HEK293T (cell line): ENCODE measurements around the gene LMTK2.

ENCODE experiments used
- CTCF ChIA-PET: fragments of 350-600 bp; formaldehyde crosslinking; extraction: SDS; loops from one replicate; lab custom pipeline; 2021; ENCODE audit warnings: antibody characterized with exemption, inconsistent platforms; lab: Yijun Ruan, JAX
- POLR2A ChIA-PET: fragments of 350-600 bp; formaldehyde crosslinking; extraction: SDS; loops from one replicate; lab custom pipeline; 2020; ENCODE audit warnings: antibody characterized with exemption, inconsistent platforms; lab: Yijun Ruan, JAX
- DNase-seq: peaks from one replicate; pipeline ENCODE4 v3.0.0; 2012; ENCODE audit warnings: mixed read lengths; ENCODE audit errors: extremely low spot score
- BHLHE40 ChIP-seq: fragments of 450-650 bp; IDR thresholded peaks from 2 replicates; pipeline ENCODE4 v1.6.1; 2016; ENCODE audit warnings: mild to moderate bottlenecking, moderate library complexity, borderline replicate concordance
- CTBP1 ChIP-seq: fragments of 450-650 bp; IDR thresholded peaks from 2 replicates; pipeline ENCODE4 v1.6.1; 2016; ENCODE audit warnings: borderline replicate concordance
- ELF4 ChIP-seq: fragments of 450-650 bp; IDR thresholded peaks from 2 replicates; pipeline ENCODE4 v1.6.1; 2017; ENCODE audit warnings: antibody characterized with exemption
- FOXA1 ChIP-seq: fragments of 450-650 bp; IDR thresholded peaks from 2 replicates; pipeline ENCODE4 v1.6.1; 2016; ENCODE audit warnings: mild to moderate bottlenecking
- FOXK2 ChIP-seq: fragments of 450-650 bp; IDR thresholded peaks from 2 replicates; pipeline ENCODE4 v1.6.1; 2016; ENCODE audit warnings: mild to moderate bottlenecking
- FOXM1 ChIP-seq: fragments of 450-650 bp; IDR thresholded peaks from 2 replicates; pipeline ENCODE4 v1.6.1; 2017; ENCODE audit warnings: mild to moderate bottlenecking, borderline replicate concordance
- HDGF ChIP-seq: fragments of 450-650 bp; IDR thresholded peaks from 2 replicates; pipeline ENCODE4 v1.6.1; 2017; ENCODE audit warnings: antibody characterized with exemption, borderline replicate concordance
- L3MBTL2 ChIP-seq: fragments of 450-650 bp; conservative IDR thresholded peaks from 2 replicates; pipeline ENCODE4 v1.6.1; 2016; ENCODE audit warnings: mild to moderate bottlenecking
- LEF1 ChIP-seq: fragments of 450-650 bp; IDR thresholded peaks from 2 replicates; pipeline ENCODE4 v1.6.1; 2017; ENCODE audit warnings: mild to moderate bottlenecking, borderline replicate concordance
- NFRKB ChIP-seq: fragments of 450-650 bp; IDR thresholded peaks from 2 replicates; pipeline ENCODE4 v1.6.1; 2016; ENCODE audit warnings: mild to moderate bottlenecking, moderate library complexity
- SP1 ChIP-seq: fragments of 450-650 bp; IDR thresholded peaks from 2 replicates; pipeline ENCODE4 v1.6.1; 2017
- SUZ12 ChIP-seq: fragments of 450-650 bp; IDR thresholded peaks from 2 replicates; pipeline ENCODE4 v1.6.1; 2016; ENCODE audit warnings: mild to moderate bottlenecking
- TARDBP ChIP-seq: fragments of 450-650 bp; IDR thresholded peaks from 2 replicates; pipeline ENCODE4 v1.6.1; 2016
- ZNF384 ChIP-seq: fragments of 450-650 bp; IDR thresholded peaks from 2 replicates; pipeline ENCODE4 v1.6.1; 2016
- TF ChIP-seq, protein P1 (sequence below): fragments of 450-650 bp; IDR thresholded peaks from 2 replicates; pipeline ENCODE4 v1.6.1; 2016

Gene LMTK2

DNA sequence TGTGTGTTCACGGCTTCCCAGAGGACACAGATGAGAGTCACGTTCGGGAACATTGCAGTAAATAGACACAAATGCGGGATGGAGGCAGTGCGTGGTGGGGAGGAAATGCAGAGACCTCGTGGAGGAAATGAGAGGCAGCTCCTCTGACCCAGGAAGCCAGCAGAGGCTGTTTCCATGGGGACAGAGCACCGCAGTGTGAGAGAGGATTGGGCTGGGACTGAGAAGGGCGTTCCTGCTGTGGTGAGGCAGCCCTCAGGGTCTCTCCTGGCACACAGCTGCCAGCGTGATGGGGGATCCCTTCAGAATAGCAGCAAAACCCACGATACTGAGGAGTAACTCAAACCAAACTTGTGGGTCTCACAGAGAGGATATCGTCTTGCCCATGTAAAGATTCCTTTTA, 82.9 kb downstream of the LMTK2 start:
- POLR2A ChIA-PET: no interaction called here
- CTCF ChIA-PET: no interaction called here
- no peak for DNase-seq
- TF ChIP-seq BHLHE40 (no peak), TARDBP (no peak), FOXK2 (no peak), NFRKB (no peak), SP1 (no peak), ELF4 (no peak), ZNF384 (no peak), LEF1 (no peak)
- TF ChIP-seq, protein P1, sequence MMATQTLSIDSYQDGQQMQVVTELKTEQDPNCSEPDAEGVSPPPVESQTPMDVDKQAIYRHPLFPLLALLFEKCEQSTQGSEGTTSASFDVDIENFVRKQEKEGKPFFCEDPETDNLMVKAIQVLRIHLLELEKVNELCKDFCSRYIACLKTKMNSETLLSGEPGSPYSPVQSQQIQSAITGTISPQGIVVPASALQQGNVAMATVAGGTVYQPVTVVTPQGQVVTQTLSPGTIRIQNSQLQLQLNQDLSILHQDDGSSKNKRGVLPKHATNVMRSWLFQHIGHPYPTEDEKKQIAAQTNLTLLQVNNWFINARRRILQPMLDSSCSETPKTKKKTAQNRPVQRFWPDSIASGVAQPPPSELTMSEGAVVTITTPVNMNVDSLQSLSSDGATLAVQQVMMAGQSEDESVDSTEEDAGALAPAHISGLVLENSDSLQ: no peak

DNA sequence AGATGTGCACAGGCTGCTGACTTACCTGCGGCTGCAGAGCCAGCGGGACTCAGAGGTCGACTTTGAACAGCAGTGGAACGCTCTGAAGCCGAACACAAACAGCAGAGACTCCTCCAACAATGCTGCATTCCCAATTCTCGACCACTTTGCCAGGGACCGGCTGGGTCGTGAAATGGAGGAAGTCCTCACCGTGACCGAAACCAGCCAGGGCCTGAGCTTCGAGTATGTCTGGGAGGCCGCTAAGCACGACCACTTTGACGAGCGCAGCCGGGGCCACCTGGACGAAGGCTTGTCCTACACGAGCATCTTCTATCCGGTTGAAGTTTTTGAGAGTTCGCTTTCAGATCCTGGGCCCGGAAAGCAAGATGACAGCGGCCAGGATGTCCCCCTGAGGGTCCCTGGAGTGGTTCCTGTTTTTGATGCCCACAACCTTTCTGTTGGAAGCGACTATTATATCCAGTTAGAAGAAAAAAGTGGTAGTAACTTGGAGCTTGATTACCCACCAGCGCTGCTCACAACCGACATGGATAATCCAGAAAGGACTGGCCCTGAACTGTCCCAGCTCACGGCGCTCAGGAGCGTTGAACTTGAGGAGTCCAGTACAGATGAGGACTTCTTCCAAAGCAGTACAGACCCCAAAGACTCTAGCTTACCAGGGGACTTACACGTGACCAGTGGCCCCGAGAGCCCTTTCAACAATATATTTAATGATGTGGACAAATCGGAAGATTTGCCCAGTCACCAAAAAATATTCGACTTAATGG, 85.2 kb downstream of the LMTK2 start:
- ChIA-PET POLR2A (no interaction called here), CTCF (interaction anchor here (0.5 kb wide), 1 partner anchor 21 kb away, joined by 4 read pairs; no protein-coding TSS in a partner anchor)
- TF ChIP-seq ELF4 (no peak), ZNF384 (no peak), SUZ12 (no peak), L3MBTL2 (no peak)
- no peak for DNase-seq

DNA sequence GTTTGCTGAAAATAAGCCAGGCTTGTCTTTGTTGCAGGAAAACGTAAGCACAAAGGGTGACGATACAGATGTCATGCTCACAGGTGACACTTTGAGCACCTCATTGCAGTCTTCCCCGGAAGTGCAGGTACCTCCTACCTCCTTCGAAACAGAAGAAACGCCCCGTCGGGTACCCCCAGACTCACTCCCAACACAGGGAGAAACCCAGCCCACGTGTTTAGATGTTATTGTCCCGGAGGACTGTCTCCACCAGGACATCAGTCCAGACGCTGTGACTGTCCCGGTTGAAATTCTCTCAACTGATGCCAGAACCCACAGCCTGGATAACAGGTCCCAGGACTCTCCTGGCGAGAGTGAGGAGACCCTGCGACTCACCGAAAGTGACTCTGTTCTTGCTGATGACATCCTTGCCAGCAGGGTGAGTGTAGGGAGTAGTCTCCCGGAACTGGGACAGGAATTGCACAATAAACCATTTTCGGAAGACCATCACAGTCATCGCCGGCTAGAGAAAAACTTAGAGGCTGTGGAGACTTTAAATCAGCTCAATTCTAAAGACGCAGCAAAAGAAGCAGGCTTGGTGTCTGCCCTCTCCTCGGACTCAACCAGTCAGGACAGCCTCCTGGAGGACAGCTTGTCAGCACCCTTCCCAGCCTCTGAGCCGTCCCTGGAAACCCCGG, 86.3 kb downstream of the LMTK2 start:
- TF ChIP-seq SP1 (no peak), FOXM1 (no peak), BHLHE40 (no peak), HDGF (no peak), L3MBTL2 (no peak), CTBP1 (no peak), SUZ12 (no peak), ZNF384 (no peak)
- POLR2A ChIA-PET: no interaction called here
- no peak for DNase-seq
- CTCF ChIA-PET: no interaction called here

DNA sequence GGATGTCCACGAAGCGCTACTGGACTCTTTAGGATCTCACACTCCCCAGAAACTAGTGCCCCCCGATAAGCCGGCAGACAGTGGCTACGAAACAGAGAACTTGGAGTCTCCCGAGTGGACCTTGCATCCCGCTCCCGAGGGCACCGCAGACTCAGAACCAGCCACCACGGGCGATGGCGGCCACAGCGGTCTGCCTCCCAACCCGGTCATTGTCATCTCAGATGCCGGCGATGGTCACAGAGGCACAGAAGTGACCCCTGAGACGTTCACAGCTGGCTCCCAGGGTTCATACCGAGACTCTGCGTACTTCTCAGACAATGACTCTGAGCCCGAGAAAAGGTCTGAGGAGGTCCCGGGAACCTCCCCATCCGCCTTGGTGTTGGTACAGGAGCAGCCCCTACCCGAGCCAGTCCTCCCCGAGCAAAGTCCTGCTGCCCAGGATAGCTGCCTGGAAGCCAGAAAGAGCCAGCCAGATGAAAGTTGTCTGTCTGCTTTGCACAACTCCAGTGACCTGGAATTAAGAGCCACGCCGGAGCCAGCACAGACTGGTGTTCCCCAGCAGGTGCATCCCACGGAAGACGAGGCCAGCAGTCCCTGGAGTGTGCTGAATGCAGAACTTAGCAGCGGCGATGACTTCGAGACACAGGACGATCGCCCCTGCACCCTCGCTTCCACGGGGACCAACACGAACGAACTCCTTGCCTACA, 87.0 kb downstream of the LMTK2 start:
- ChIA-PET POLR2A (no interaction called here), CTCF (no interaction called here)
- TF ChIP-seq FOXK2 (no peak), HDGF (no peak), SUZ12 (no peak), CTBP1 (no peak), BHLHE40 (no peak), TARDBP (no peak)
- no peak for DNase-seq

DNA sequence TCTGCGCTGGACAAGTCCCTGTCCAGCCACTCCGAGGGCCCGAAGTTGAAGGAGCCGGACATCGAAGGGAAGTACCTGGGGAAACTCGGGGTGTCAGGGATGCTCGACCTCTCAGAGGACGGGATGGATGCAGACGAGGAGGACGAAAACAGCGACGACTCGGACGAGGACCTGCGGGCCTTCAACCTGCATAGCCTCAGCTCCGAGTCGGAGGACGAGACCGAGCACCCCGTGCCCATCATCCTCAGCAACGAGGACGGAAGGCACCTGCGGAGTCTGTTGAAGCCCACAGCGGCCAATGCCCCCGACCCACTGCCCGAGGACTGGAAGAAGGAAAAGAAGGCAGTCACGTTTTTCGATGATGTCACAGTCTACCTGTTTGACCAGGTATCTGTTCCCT, 87.5 kb downstream of the LMTK2 start:
- CTCF ChIA-PET: no interaction called here
- TF ChIP-seq FOXM1 (no peak), HDGF (no peak), FOXA1 (no peak), FOXK2 (no peak), LEF1 (no peak), ZNF384 (no peak), NFRKB (no peak)
- no peak for DNase-seq
- POLR2A ChIA-PET: no interaction called here

DNA sequence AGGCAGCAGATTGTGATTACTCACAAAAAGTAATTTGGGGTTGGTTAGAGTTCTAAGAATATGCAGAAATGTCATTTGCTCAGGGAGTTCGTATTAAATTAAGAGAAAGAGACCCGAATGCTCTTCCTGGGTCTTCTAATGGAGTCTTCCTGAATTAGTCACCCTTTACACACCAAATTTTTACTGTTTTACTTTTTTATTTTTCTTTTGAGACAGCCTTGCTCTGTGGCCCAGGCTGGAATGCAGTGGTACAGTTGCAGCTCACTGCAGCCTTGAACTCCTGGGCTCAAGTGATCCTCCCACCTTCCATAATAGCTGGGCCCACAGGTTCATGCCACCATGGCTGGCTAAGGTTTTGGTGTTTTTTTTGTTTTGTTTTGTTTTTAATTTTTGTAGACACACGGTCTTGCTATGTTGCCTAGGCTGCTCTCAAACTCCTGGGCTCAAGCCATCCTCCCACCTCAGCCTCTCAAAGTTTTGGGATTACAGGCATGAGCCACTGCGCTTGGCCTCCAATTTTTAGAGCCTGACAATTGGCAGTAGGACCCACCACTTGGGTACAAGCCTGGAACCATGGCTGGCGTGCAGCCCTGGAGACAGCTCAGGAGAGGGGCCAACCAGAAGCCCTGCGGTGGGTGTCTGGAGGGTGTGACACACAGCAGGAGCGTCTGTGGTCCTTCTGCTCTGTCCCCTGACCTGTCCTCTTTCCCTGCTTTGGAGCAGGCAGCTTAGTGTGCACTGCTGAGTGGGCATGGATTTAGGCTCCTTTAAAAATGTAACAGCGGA, 88.2 kb downstream of the LMTK2 start:
- CTCF ChIA-PET: interaction anchor here (1.1 kb wide), 1 partner anchor 174 kb away, joined by 3 read pairs; no protein-coding TSS in a partner anchor
- DNase-seq: no peak

DNA sequence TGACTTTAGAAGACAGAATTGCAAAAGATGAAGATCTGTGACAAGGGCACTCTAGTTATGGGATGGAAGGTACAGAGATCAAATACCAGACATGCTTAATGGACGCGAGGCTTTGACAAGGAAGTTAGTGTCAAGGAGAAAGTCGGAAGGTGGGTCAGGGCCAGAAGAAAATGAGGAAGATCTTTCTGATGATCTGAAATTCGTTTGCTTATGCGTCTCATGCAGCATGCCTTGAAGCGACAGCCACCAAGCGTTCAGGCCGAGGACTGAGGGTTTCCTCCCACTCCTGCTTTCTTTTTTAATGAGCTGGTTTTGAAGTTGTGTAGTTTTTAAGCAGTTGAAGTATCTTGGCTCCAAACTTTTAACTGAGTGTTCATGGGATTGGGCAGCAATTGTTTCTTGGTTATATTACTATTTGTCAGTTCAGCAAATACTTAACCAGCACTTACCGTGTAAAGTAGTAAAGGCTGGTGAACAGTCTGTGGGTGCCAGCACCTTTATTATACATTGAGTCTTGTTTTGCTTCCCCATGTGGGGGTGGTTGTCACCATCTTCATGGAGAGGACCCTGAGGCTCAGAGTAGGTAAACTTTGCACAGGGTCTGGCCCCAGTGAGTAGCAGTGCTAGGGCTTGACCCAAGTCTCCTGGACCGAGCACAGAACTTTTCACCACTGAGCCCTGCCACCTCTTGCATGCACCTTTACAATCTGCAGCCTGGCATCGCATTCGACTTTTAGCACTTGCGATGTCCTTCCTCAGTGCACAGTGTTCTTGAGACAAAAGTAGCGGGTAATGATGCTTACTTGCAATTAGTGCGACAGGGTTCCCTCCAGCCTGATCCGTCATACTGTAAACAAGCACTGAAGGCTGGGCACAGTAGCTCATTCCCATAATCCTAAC, 90.3 kb downstream of the LMTK2 start:
- ChIA-PET CTCF (no interaction called here), POLR2A (no interaction called here)
- TF ChIP-seq ZNF384: no peak
- TF ChIP-seq FOXK2: no peak
- TF ChIP-seq NFRKB: no peak
- no peak for TF ChIP-seq TARDBP
- DNase-seq: no peak

More for the DNA sequence above, 88.2 kb downstream of the LMTK2 start:
- TF ChIP-seq FOXK2 (no peak), FOXM1 (no peak), SP1 (no peak), L3MBTL2 (no peak), SUZ12 (no peak)
- POLR2A ChIA-PET: interaction anchor here (0.6 kb wide), 1 partner anchor 567 kb away, joined by 3 read pairs; no protein-coding TSS in a partner anchor
